Measurements from ENCODE around the gene FBXW11.

DNA sequence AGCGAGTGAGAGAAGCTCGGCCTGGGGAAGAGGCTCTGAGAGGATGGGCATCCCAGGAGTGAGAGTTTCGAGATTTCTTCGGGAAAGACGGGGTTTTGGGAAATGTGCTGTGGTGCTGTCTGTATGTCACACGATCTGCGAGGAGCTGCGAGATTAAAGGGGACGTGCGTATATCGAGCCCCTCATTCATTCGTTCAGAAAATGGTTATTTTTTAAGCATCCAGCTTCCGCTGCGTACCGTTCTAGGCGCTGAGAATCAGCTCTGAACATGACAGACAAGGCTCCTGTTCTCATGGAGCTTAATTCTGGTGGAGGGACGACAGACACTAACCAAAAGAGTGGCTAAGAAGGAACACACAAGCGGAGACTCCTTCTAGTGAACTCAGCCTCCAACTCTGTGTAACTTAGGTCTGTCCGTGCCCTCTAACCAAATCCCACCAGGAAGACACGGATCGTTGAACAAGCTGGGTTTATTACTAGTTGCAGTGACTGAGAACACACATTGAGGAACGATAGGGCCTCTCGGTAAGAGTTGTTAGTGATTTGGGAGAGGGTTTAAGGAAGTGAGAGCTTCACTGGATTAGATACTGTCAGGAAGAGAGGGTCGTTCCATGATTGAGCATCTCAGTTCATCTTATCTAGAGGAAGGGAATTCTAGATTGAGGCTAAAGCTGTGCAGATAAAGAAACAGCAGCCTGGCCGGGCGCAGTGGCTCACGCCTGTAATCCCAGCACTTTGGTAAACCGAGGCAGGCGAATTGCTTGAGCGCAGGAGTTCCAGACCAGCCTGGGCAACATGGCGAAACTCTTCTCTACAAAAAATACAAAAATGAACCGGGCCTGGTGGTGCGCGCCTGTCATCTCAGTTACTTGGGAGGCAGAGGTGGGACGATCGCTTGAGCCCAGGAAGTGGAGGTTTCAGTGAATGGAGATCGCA, 1.0 kb upstream of the FBXW11 start:
- TF ChIP-seq, protein P1, sequence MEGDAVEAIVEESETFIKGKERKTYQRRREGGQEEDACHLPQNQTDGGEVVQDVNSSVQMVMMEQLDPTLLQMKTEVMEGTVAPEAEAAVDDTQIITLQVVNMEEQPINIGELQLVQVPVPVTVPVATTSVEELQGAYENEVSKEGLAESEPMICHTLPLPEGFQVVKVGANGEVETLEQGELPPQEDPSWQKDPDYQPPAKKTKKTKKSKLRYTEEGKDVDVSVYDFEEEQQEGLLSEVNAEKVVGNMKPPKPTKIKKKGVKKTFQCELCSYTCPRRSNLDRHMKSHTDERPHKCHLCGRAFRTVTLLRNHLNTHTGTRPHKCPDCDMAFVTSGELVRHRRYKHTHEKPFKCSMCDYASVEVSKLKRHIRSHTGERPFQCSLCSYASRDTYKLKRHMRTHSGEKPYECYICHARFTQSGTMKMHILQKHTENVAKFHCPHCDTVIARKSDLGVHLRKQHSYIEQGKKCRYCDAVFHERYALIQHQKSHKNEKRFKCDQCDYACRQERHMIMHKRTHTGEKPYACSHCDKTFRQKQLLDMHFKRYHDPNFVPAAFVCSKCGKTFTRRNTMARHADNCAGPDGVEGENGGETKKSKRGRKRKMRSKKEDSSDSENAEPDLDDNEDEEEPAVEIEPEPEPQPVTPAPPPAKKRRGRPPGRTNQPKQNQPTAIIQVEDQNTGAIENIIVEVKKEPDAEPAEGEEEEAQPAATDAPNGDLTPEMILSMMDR (IDR thresholded peaks at IDR 0.05; ENCODE audit: low read depth, low read length), result no peak
- no peak for TF ChIP-seq EZH2phosphoT487 (IDR thresholded peaks at IDR 0.05; ENCODE audit: low read depth)

All from OCI-LY3 (cell line).